Mononuclear cell (primary cell): ENCODE results near the gene LTB4R. TPM values are rescaled to one million over a fixed set of nuclear protein-coding genes. Genes with fewer than 3 reads are reported as not detected.

Source experiments
- H3K27me3 ChIP-seq: 2 replicates; pipeline ENCODE4 v1.6.0; 2011; ENCODE audit warnings: low read length, control low read depth; ENCODE audit not compliant: insufficient read depth
- H3K4me1 ChIP-seq: 2 replicates; pipeline ENCODE4 v1.5.1; 2011; ENCODE audit warnings: mild to moderate bottlenecking, low read length, control low read depth; ENCODE audit not compliant: insufficient read depth
- H3K4me3 ChIP-seq: 2 replicates; pipeline ENCODE4 v1.5.1; 2011; ENCODE audit warnings: mild to moderate bottlenecking, low read length, moderate library complexity
- H3K9me3 ChIP-seq: 2 replicates; pipeline ENCODE4 v1.5.1; 2011; ENCODE audit warnings: low read depth, mild to moderate bottlenecking, control low read depth, low read length
- total RNA-seq: library from RNA; depleted of rRNA; stranded (reverse); fragments of >200 nt; gene quantifications from one replicate; pipeline ENCODE4 v1.2.3, GENCODE V29; 2012

The LTB4R gene
- total RNA-seq, 1 donor: 12.5 TPM

GRCh38 chr14:24272467-24272866 lies 38.8 kb upstream of the LTB4R start:
- Histone ChIP-seq H3K27me3 (no peaks in the 10 kb centered on the region), H3K9me3 (no peaks in the 10 kb centered on the region), H3K4me3 (no peak overlapping the region), H3K4me1 (peaks cover 66% of the 10 kb centered on the region)

DNA sequence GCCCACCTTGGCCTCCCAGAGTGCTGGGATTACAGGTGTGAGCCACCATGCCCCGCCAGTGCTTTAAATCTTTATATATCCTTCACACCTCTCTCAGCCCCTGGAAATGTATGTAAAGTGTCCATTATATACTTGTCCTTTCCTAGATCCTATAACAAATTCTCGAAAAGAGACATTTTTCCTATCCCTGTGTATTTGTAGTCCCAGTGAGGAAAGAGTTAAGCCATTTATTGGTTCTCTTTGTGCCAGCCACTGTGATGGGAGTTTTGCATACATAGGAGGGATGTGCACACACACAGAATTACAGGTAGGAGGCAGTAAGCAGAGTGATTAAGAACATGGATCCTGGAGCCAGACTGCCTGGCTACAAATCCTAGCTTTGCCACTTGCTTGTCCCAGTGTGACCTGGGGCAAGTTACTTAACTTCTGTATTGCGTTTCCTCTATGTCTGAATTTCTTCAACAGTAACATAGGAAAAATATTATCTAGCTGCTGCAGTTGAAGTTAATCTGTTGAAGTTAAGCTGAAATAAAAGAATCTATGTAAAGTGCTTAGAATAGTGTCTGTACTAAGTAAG lies 37.8 kb upstream of the LTB4R start:
- no peaks in the 10 kb centered on the region for H3K27me3 ChIP-seq
- H3K4me1 ChIP-seq: peaks cover 76% of the 10 kb centered on the region
- H3K4me3 ChIP-seq: no peak overlapping the region
- no peaks in the 10 kb centered on the region for H3K9me3 ChIP-seq

GRCh38 chr14:24274101-24274543 lies 37.2 kb upstream of the LTB4R start:
- Histone ChIP-seq H3K4me3 (no peak overlapping the region), H3K9me3 (no peaks in the 10 kb centered on the region), H3K27me3 (no peaks in the 10 kb centered on the region), H3K4me1 (peaks cover 82% of the 10 kb centered on the region)

DNA sequence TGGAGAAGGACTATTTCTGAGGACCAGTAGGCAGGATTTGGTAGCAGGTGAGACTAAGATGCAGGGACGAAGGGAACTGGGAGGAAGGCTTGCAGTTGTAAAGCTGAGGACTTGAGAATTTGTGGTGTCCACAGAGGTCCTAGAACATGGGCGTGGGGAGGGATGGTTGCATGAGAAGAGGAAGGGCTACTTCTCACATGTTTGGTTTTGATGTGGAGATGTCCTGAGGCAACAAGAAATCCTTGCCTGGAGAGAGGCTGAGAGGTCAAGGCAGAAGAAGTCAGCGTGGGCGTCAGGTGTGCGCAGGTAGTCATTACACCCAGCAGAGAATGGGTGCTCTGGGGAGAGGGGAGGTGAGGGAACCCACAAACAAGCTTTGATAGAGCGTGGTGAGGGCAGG lies 34.2 kb upstream of the LTB4R start:
- peaks cover 100% of the 10 kb centered on the region for H3K4me1 ChIP-seq
- H3K4me3 ChIP-seq: no peak overlapping the region

DNA sequence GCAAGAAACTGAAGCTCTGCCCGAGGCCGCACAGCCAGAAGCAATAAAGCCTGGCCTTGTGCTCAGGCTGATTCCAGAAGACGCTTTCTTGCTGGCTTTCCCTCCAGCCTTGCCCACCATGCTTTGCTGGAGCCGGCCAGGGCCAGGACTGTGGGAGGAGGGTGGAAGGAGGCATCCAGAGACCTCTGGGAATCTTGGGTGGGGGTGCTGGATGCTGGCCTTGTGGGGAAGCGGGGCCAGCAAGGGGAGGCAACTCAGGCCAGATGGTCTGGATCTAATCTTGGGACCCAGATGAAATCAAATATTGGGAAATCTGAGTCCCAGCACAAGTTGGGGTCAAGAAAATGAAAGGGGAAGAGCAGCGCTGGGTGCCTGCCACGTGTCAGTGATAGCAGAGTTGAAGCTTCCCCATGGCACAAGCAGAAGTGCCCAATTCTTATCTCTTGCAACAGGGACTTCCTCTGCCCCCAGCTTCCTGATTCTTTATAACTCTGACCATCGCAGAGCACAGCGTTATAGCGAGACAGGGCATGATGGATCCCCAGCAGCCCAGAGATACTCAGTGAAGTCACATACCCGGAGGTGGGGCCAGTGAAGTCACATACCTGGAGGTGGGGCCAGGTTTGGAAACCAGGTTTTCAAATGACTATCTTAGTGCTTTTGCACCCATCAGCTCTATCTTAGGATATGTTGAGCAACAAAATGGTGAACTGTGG lies 33.5 kb upstream of the LTB4R start:
- Histone ChIP-seq H3K27me3 (no peaks in the 10 kb centered on the region), H3K4me3 (no peak overlapping the region), H3K9me3 (no peaks in the 10 kb centered on the region), H3K4me1 (peaks cover 100% of the 10 kb centered on the region)

More for the DNA sequence above, 34.2 kb upstream of the LTB4R start:
- Histone ChIP-seq H3K9me3 (no peaks in the 10 kb centered on the region), H3K27me3 (no peaks in the 10 kb centered on the region)

- H3K4me3 ChIP-seq: no peak overlapping the region
- no peaks in the 10 kb centered on the region for H3K9me3 ChIP-seq
- H3K4me1 ChIP-seq: peaks cover 94% of the 10 kb centered on the region
- H3K27me3 ChIP-seq: no peaks in the 10 kb centered on the region
These were observed 32.9 kb upstream of the LTB4R start for GRCh38 chr14:24278424-24278823.

DNA sequence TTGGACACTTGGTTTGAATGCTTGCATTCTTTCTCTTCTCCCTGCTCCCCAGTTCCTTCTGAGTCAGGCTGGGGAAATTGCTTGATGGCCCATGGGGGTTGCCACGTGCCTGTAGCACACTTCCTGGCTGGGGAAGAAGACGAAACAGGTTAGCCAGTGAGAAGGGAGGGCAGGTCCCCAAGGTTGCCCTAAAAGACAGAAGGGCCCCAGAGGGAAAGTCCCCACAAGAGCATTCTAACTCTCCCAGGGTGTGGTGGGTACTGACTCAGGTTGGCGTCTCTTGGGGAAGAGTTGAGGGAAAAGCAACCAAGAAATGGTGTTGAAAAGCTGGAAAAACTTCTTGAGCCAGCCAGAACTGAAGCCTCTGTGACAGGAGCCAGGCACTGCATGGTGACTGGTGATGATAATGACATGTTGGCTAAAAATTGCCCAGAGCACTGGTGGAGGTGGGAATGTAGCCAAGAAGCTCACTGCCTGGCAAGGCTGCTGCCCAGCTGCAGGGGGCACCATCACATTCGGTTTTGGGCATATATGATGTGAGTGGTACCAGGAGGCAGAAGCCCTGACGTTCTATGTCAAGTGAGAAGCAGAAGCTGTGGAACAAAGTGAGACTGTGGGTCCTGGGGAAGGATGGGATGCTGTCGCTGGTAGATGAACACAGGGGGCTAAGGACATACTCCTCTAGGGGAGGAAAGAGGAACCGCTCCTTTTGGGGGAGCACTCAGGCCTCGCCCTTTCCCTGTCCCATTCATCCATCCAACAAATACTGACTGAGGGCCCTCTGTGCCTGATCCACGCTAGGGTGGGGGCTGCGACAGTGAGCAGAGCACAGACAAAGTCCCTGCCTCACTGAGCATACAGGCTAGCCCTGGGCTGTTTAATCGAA lies 31.8 kb upstream of the LTB4R start:
- no peaks in the 10 kb centered on the region for H3K9me3 ChIP-seq
- H3K4me3 ChIP-seq: no peak overlapping the region
- H3K4me1 ChIP-seq: peaks cover 82% of the 10 kb centered on the region
- no peaks in the 10 kb centered on the region for H3K27me3 ChIP-seq

GRCh38 chr14:24280797-24281460 lies 30.4 kb upstream of the LTB4R start:
- H3K27me3 ChIP-seq: no peaks in the 10 kb centered on the region
- no peak overlapping the region for H3K4me3 ChIP-seq
- H3K9me3 ChIP-seq: no peaks in the 10 kb centered on the region
- peaks cover 69% of the 10 kb centered on the region for H3K4me1 ChIP-seq

GRCh38 chr14:24281636-24282035 lies 29.7 kb upstream of the LTB4R start:
- Histone ChIP-seq H3K4me1 (peaks cover 62% of the 10 kb centered on the region), H3K4me3 (no peak overlapping the region), H3K9me3 (no peaks in the 10 kb centered on the region), H3K27me3 (no peaks in the 10 kb centered on the region)

- peaks cover 51% of the 10 kb centered on the region for H3K4me1 ChIP-seq
- no peaks in the 10 kb centered on the region for H3K27me3 ChIP-seq
- H3K4me3 ChIP-seq: no peak overlapping the region
- no peaks in the 10 kb centered on the region for H3K9me3 ChIP-seq
These were observed 28.6 kb upstream of the LTB4R start for GRCh38 chr14:24282736-24283135.

- H3K4me3 ChIP-seq: no peak overlapping the region
- H3K9me3 ChIP-seq: no peaks in the 10 kb centered on the region
- H3K4me1 ChIP-seq: peaks cover 39% of the 10 kb centered on the region
- no peaks in the 10 kb centered on the region for H3K27me3 ChIP-seq
These were observed 27.4 kb upstream of the LTB4R start for GRCh38 chr14:24283796-24284460.

GRCh38 chr14:24284501-24285035 lies 26.7 kb upstream of the LTB4R start:
- no peaks in the 10 kb centered on the region for H3K27me3 ChIP-seq
- no peak overlapping the region for H3K4me3 ChIP-seq
- H3K4me1 ChIP-seq: peaks cover 32% of the 10 kb centered on the region
- no peaks in the 10 kb centered on the region for H3K9me3 ChIP-seq

GRCh38 chr14:24285351-24285750 lies 26.0 kb upstream of the LTB4R start:
- Histone ChIP-seq H3K4me1 (peaks cover 24% of the 10 kb centered on the region), H3K9me3 (no peaks in the 10 kb centered on the region), H3K4me3 (no peak overlapping the region), H3K27me3 (no peaks in the 10 kb centered on the region)

DNA sequence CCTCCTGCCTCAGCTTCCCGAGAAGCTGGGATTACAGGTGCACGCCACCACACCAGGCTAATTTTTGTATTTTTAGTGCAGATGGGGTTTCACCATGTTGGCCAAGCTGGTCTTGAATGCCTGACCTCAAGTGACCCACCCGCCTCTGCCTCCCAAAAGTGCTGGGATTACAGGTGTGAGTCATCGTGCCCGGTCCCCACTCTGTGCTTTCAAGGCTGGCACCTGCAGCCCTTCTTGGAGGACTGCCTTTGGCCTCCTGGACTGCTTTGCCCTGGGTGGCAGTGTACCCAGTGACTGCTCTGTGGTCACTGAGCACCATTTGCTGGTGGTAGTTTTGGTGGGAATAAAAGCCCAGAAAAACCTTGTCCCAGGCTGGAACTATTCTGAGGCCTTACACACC lies 24.3 kb upstream of the LTB4R start:
- H3K9me3 ChIP-seq: no peaks in the 10 kb centered on the region
- H3K4me1 ChIP-seq: peaks cover 8% of the 10 kb centered on the region
- no peaks in the 10 kb centered on the region for H3K27me3 ChIP-seq
- H3K4me3 ChIP-seq: no peak overlapping the region
